HG03045 (cell line): ENCODE results near the gene SRCAP.

ENCODE experiments used
- ATAC-seq: cut with Tn5 transposase; IDR thresholded peaks from one replicate; pipeline ENCODE4 v1.9.1; 2021; ENCODE audit warnings: mild to moderate bottlenecking, moderate library complexity; ENCODE audit not compliant: unreplicated experiment

Gene SRCAP

DNA sequence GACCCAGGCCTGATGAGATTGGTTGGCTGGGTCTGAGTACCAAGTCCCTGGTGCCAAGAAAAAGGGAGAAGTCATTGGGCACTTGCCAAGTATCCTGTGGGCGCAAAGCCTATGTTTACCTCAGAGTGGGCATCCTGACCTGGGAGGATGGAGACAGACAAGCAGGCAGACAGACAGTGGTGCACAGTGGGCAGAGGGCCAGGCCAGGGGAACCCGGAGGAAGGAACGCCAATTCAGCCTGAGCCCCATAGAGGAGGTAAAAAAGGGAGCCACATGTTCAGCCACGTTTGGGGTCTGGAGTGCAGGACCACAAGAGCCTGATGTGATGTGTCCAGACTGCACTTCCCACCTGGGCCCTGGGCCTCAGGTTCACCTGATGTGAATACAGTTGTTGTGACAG, 54.6 kb downstream of the SRCAP start:
- ATAC-seq, result no peak

DNA sequence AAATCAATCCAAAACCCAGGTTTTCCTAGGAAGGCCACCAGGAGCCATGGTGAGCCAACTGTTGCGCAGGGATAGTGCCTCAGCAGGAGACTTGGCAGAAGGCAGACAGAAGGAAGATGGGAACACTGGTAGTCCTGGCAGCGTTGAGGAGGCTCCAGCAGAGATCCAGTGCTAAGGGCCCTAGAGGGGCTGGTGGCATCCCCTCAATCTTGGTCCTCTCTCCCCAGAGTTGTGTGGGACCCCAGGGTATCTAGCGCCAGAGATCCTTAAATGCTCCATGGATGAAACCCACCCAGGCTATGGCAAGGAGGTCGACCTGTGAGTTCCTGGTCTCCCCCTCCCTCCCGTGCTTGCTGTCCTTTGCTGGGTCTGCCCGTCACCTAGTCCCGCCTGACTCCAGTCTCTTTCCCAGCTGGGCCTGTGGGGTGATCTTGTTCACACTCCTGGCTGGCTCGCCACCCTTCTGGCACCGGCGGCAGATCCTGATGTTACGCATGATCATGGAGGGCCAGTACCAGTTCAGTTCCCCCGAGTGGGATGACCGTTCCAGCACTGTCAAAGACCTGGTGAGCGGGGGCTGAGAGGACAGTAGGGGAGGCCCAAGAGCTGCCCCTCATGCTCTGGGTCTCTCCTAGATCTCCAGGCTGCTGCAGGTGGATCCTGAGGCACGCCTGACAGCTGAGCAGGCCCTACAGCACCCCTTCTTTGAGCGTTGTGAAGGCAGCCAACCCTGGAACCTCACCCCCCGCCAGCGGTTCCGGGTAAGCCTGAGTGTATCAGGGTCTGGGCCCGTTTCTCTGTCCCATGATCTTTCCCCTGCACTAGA, 57.2 kb downstream of the SRCAP start:
- no peak for ATAC-seq

DNA sequence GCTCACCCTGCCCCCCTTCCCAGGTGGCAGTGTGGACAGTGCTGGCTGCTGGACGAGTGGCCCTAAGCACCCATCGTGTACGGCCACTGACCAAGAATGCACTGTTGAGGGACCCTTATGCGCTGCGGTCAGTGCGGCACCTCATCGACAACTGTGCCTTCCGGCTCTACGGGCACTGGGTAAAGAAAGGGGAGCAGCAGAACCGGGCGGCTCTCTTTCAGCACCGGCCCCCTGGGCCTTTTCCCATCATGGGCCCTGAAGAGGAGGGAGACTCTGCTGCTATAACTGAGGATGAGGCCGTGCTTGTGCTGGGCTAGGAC, 57.8 kb downstream of the SRCAP start:
- no peak for ATAC-seq

DNA sequence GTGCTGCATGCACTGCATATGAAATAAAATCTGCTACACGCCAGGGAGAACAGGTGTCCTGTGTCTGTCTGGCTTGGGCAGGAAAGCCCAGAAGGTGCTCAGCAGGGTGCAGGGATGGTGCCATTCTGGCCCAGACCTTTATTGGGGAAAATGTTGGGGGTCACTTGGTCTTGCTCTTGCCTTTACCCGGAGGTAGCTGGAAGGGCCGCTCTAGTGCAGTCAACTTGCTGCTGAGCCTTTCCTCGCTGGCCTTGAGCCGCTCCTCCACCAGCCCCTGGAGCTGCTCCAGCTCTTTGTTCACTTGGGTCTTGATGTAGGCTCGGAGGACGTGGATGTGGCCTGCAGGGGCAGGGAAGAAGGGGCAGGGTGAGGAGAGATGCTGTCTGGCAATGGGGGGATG, 58.3 kb downstream of the SRCAP start:
- ATAC-seq, result no peak

DNA sequence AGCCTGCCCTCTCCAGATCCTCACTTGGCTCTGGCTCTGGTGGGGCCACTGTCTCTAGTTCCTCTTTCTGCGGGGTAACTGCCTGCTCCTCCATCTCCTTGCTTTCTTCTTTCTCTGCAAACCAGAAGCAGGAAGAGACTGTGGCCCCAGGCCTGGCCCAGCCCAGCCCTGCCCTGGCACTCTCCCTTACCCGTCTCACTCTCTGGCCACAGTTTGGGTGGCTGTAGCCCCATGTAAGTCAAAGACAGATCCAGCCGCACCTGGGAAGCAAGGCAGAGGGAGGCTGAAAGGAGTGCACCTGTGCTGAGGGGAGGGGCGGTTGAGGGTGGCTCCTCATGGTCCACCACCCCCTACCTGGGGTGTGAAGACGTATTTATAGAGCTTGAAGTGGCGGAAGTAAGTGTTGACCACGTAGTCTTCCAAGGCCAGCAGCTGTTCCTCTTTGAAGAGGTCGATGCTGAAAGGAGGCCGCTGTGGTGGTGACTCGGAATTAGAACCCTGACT, 60.1 kb downstream of the SRCAP start:
- ATAC-seq, result no peak

DNA sequence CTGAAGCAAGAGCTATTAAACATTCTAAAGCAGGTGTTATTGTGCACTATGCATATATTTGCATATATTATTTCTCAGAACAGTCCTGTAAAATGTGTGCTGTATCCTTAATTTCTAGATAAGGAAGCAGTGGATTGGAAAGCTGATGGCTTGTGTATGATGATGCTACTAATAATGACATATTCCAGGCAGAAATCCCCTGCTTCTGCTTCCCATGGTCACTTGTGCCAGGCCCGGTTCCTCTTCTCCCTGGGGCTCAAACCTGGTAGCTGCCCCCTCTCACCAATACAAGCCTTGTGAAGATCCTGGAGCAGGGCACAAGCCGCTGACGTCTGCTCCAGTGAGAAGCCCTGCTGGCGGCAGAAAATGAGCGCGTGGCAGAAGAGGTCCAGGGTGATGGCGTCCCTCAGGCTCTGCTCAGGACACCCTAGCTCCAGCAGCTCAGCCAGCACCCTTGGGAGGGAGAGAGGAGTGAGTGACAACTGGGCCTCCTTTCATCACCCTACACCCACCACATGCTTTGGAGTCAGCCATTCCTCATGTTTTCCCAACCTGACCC, 61.1 kb downstream of the SRCAP start:
- ATAC-seq, result no peak

DNA sequence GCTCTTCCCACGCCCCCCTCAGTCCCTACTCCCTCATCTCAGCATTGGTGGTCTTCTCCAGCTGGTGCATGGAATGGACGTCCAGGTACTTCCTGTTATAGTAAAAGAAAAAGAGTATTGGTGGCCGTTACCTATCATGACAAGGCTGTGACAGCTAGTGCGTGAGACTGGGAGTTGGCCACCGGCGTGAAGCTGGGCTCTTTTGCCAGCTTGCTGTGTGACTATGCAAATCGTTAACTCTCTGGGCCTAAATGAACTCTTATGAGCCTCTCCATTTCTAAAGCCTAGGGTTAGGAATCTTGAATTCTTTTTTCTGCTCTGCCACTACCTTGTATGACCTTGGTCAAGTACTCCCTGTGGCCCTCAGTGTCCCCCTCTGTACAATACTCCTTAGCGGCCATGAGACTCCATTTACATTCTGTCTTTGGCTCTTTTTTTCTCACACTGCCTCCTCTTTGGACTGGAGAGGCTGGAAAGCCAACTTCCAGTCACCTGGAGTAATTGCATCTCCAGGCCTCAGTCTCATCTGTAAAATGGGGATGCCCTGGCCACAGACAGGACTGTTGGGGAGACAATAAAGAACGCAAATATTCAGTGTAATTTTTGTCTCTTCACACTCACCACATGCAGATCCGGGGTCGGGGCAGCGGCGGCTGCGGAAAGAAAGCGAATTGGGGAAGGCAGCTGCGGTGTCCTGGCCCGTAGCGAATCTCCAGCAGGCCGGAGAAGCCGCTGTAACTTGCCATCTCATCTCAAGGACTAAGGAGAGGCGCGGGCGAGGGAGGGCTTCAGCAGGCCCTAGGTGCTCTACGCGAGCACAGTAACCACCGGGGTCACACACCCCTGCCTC, 61.8 kb downstream of the SRCAP start:
- ATAC-seq, result no peak

DNA sequence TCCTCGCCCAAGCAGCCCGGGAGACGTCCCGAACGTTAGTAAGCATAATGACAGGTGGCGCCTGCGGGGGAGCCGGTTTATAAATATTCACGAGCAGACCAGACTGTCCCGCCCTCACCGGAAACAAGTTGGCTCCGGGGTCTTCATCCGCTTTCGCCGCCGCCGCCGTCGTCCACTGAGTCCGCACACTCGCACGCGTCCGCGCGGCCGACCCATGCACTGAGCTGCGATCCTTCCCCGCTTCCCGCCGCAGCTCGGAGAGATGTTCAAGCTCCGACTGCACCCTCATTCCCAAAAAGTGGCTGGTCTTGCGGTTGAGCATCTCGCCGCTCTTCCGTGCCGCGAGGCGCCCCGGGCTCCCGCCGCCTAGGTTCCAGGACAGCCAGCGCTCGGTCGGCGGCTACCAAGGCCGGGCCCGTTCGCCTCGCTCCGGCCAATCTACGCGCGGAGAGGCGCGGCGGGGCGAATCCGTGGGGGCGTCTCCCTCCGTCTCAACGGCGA, 62.5 kb downstream of the SRCAP start:
- ATAC-seq, result peak; percentile 25

DNA sequence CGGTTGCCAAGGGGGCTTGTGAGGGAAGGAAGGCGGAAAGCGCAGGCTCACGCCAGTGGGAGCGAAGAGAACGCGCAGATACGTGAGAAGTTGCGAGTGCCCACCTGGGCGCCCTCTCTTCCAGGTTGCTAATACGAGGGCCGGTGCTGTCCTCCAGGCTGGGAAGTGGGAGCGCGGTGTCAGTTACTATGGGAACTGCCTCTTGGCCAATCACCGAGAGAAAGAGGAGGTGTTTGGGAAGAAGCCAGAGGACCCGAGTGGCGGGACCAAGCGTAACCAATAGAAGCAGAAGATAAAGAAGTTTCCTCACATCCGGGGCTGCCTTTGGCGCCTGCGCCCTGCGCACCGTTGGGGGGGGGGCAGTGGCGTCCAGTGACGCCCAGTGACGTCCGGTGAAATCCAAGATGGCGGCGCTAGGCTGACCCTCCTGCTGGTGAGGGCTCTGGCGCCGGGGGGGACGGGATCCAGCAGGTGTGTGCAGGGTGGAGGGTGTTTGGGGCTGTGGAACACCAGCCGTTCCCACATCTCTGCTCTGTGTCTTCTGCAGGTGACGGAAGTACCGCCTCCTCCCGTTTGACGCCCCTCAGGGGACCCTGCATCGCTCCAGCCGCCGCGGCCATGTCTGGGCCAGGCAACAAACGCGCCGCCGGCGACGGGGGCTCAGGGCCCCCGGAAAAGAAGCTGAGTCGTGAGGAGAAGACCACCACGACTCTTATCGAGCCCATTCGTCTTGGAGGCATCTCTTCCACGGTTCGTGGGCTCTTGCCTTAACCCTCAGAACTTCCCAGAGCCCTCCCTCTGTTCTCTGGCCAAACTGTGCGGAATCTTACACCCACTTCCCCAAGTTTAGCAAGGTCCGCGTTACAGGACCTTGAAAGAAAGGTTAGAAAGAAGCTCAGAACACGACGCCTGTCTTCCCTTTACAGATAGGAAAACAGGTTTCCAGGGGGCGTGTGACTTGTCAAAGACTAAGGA, 63.2 kb downstream of the SRCAP start, which contains the start of the genes CFAP119 and RNF40:
Gene CFAP119, minus strand, starts transcription at position 135 of the 975 bp plus-strand sequence. CDS start 314 bp downstream, outside the sequence.
Gene RNF40, plus strand, starts transcription at position 395 of the 975 bp plus-strand sequence. Its CDS starts 224 bp downstream, at position 619.
- ATAC-seq, result peak; percentile 87

DNA sequence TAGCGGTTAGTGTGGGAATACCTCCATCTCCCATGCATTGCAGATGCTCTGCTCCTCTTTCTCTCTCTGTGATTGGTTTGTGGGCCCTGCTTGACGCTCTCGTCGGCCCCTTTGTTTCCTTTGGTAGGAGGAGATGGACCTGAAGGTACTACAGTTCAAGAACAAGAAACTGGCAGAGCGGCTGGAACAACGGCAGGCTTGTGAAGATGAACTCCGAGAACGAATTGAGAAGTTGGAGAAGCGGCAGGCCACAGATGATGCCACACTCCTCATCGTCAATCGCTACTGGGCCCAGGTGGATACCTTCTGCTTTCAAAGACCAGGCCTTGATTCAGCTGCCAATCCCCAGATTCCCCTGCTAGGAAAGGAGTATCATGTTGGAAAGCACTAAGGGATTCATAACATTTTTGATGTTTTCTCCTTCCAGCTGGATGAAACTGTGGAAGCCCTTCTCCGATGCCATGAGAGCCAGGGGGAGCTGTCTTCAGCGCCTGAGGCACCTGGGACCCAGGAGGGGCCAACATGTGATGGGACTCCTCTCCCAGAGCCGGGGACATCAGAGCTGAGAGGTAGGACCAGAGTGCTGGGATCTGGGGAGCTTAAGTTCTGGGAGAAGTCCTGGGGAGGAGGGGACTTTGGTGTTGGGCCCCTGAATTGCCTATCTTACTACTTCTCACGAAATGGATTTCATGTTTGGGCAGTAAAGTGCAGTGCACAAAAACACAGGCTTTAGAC, 64.2 kb downstream of the SRCAP start:
- no peak for ATAC-seq

DNA sequence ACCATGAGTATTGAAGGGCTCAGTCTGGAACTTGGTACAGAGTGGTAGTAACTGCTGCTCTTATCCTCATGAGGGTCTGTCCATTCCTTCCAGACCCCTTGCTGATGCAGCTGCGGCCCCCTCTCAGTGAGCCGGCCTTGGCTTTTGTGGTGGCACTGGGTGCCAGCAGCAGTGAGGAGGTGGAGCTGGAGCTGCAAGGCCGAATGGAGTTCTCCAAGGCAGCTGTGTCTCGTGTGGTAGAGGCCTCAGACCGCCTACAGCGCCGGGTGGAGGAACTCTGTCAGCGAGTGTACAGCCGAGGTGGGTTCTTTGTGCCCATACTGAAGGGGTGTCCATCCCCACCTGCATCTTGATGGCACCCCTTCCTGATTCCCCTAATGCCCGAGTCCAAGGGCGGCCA, 65.1 kb downstream of the SRCAP start:
- ATAC-seq, result no peak

DNA sequence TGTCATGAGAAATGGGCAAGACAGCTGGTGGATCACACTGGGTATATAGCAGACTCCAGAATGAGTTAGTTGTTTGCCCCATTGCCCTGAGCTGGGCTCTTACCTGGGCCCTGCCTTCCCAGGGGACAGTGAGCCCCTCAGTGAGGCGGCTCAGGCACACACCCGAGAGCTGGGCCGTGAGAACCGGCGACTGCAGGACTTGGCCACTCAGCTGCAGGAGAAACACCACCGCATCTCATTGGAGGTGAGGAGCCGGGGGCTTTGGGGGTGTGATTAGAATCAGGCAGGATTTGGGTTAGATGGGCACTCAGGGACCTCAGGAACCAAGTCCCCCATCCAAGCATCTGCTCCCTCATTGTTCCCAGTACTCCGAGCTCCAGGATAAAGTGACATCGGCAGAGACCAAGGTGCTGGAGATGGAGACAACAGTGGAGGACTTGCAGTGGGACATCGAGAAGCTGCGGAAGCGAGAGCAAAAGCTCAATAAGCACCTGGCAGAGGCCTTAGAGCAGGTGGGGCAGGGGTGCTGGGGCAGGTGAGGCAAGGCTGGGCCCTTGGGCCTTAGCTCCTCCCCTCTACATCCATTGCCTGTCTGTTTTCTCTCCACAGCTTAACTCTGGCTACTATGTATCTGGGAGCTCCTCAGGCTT, 66.0 kb downstream of the SRCAP start:
- no peak for ATAC-seq

DNA sequence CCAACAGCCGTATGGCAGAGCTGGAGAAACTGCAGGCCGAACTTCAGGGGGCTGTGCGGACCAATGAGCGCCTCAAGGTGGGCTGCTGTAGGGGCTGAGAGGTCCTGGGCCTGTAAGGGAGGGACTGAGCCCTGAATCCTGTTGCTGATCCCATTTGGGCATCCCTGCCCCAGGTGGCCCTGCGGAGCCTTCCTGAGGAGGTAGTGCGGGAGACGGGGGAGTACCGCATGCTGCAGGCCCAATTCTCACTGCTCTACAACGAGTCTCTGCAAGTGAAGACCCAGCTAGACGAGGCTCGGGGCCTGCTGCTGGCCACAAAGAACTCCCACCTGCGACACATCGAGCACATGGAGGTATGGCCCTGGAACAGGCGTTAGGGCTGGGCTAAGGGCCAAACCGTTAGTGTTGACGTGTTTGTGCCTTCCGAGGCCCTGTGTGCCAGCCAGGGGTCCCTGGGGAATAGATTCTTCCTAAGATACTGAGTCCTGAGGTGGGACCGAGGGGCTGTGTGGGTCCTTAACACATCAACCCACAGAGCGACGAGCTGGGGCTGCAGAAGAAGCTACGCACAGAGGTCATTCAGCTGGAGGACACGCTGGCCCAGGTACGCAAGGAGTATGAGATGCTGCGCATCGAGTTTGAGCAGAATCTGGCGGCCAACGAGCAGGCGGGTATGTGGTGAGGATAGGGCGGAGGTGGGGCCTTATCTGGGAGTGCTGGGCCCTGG, 67.4 kb downstream of the SRCAP start:
- no peak for ATAC-seq

DNA sequence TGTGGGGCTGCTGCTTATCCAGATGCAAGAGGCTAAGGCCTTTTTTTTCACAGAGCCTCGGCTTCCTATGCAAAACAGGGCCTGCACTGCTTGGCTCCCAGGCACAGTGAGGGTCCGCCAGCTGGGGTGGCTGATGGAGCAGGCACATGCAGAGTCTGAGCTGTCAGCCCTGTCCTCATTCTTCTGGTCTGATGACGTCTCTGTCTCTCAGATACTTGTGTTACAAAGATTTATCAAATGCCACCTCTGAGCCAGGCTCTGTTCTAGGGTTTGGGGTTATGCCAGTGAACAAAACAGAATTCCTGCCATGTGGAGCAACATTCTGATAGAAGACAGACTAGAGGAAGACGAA, 67.9 kb downstream of the SRCAP start:
- no peak for ATAC-seq

DNA sequence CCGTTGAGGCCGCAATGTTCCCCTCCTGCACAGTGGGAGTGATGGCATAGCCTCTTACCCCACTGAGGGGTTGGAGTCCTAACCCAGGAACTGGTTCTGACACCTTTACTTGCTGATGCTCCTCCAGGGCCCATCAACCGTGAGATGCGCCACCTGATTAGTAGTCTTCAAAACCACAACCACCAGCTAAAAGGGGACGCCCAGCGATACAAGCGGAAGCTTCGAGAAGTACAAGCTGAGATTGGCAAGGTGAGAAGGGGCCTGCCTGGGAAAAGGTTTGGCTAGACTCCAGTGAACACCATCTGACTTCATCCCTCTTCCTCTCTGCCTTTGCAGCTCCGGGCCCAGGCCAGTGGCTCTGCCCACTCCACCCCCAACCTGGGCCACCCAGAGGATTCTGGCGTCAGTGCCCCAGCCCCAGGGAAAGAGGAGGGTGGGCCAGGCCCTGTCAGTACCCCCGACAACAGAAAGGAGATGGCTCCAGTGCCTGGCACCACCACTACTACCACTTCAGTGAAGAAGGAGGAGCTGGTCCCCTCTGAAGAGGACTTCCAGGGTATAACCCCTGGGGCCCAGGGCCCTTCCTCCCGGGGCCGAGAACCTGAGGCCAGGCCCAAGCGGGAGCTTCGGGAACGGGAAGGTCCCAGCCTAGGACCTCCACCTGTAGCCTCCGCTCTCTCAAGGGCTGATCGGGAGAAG, 68.9 kb downstream of the SRCAP start:
- no peak for ATAC-seq

DNA sequence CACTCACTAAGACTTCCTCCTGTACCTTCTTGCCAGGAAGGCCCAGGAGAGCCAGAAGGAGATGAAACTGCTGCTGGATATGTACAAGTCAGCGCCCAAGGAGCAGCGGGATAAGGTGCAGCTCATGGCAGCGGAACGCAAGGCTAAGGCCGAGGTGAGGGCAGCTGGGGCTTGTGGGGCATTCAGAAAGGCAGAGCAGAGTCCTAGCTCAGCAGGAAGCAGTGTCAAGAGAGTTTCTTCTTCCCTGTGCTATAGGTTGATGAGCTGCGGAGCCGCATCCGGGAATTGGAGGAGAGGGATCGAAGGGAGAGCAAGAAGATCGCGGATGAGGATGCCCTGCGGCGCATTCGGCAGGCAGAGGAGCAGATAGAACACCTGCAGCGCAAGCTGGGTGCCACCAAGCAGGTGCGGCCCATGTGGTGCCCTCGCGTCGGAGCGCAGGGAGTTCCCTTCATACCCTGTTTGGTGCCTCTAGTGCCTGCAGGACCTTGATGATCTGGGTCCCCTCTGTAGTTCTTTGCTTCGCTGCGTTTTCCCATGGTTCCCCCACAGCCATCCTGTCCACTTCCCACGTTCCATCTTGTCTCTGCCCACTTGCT, 69.7 kb downstream of the SRCAP start:
- ATAC-seq, result no peak

DNA sequence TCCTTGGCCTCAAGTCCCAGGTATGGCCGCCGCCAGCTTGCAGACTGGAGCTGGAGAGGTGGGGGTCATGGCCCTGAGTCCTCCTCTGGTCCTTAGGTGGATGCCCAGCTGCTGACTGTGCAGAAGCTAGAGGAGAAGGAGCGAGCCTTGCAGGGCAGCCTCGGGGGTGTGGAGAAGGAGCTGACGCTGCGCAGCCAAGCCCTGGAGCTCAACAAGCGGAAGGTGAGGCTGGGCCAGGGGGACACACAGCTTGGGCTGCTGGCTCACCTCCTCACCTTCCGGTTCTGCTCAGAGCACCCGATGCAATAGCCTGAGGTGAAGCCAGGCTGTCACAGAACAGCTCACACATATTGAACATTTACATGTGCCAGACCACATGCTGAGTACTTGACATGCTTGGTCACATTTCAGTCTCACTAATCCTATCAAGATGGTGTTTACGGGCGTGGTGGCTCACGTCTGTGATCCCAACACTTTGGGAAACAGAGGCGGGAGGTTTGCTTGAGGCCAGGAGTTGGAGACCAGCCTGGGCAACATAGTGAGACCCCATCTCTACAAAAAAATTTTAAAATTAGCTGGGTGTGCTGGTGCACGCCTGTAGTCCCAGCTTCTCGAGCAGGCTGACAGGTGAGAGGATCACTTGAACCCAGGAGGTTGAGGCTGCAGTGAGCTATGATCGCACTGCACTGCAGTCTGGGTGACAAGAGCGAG, 70.6 kb downstream of the SRCAP start:
- no peak for ATAC-seq
